NOMO-1 (cell line): ENCODE measurements around the gene BRCC3.
A peak's percentile ranks its signal among the peaks of the same experiment; 100 is the strongest.
"Not testable (repeated sequence)": the region's sequence is repeated elsewhere in the genome, so short reads cannot be mapped to it uniquely, and the experiment has no call there.

Experiments used
- DNase-seq, 2 experiments: peaks; one replicate each; lab custom pipeline; 2025; ENCODE audit not compliant: unreplicated experiment in 2 of 2; lab: John Stamatoyannopoulos, UW

The BRCC3 gene

GRCh38 chrX:155143959-155144548 lies 72.7 kb downstream of the BRCC3 start:
- DNase-seq, result no peak

DNA sequence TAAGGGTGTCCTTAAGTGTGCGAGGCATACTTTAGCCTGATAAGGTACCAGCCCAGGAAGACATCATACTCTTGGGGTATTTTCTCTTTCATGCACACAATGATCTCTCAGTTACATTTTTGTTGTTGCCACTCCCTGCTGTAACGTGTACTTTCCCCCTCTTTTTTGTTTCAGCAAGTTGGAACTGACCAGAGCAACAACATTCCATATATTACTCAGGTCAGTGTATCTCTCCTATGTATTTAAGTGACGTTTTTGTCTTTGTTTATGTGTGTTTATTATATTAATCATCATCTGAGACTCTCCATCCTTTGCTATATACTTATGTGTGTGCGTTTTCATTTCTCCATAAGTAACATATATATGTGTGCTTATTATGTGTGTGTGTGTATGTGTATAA lies 73.6 kb downstream of the BRCC3 start:
- DNase-seq, result no peak

GRCh38 chrX:155147612-155148011 lies 76.3 kb downstream of the BRCC3 start:
- not testable (repeated sequence) for DNase-seq

DNA sequence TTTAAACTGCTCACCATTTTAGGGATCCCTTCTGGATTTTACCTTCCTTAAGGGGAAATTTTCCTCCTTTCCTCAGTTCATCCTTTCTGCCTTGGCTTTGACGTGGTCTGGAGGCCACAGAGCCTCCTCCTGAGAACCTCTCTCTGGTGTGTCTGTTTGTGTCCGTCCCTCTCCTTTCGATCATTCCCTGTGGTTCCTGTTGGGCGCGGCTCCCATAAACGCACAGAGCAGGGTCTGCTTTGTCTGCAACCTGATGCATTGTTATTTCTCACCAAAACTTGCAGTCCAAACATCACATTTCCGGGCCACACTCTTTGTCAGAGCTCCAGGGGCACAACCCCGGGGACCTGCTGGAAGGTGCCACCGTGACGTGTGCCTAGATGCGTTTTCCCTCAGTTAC lies 76.9 kb downstream of the BRCC3 start:
- DNase-seq, result not testable (repeated sequence)

- peak in 1 of 2 experiments; percentile 2 for DNase-seq
Observed at GRCh38 chrX:155148724-155149537, 77.6 kb downstream of the BRCC3 start.

- DNase-seq, result no peak
Observed at GRCh38 chrX:155169881-155170280, 98.6 kb downstream of the BRCC3 start.
